Fibroblast of lung (primary cell): ENCODE data around the gene ZNF182.

Experiments
- EZH2 ChIP-seq: IDR thresholded peaks from 2 replicates; pipeline ENCODE4 v1.5.1; 2012; ENCODE audit warnings: low read length, control low read depth, mild to moderate bottlenecking; ENCODE audit errors: missing control alignments
- TF ChIP-seq, protein P1 (sequence below), 2 donors: IDR thresholded peaks in 1 of 2; conservative IDR thresholded peaks in 1 of 2; 1 replicate in 1 of 2; 2 replicates in 1 of 2; pipeline ENCODE4 v1.5.1; 2011 to 2012; ENCODE audit warnings: low read length in 2 of 2, control low read depth in 1 of 2, inconsistent platforms in 1 of 2, low read depth in 1 of 2, mild to moderate bottlenecking in 1 of 2

DNA sequence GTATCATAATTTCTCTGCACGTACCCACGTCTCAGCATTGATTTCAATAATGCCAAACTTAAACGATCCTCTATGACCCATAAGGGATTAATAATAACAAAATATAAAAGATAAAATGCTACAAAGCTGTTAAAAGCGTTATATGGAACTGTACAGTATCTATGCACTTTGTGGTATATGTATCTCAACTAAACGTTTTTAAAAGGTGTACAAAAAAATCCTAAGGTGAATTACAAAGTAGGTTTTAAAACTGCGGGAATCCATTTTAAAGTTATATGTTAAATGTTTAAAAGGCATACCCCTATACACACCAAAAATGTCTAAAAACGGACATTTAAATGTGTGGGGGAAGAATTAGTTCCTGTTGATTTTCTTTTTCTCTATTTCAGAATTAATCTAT is 860 bp downstream of the ZNF182 start:
- TF ChIP-seq, protein P1, sequence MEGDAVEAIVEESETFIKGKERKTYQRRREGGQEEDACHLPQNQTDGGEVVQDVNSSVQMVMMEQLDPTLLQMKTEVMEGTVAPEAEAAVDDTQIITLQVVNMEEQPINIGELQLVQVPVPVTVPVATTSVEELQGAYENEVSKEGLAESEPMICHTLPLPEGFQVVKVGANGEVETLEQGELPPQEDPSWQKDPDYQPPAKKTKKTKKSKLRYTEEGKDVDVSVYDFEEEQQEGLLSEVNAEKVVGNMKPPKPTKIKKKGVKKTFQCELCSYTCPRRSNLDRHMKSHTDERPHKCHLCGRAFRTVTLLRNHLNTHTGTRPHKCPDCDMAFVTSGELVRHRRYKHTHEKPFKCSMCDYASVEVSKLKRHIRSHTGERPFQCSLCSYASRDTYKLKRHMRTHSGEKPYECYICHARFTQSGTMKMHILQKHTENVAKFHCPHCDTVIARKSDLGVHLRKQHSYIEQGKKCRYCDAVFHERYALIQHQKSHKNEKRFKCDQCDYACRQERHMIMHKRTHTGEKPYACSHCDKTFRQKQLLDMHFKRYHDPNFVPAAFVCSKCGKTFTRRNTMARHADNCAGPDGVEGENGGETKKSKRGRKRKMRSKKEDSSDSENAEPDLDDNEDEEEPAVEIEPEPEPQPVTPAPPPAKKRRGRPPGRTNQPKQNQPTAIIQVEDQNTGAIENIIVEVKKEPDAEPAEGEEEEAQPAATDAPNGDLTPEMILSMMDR (conservative IDR thresholded peaks at IDR 0.05 in 1 of 2, IDR thresholded peaks at IDR 0.05 in 1 of 2; ENCODE audit: low read depth in 1 of 2, low read length in 2 of 2): no peak
- TF ChIP-seq EZH2: no peak
